IPS-20b (cell line): ENCODE measurements around the gene XAF1.
"Not testable (repeated sequence)": the region's sequence is repeated elsewhere in the genome, so short reads cannot be mapped to it uniquely, and the experiment has no call there.

Source experiments
- H3K27ac ChIP-seq: one replicate; pipeline ENCODE4 v1.5.1; 2013; ENCODE audit warnings: low read length
- H3K27me3 ChIP-seq: 2 replicates; pipeline ENCODE4 v1.6.1; 2013; ENCODE audit warnings: mild to moderate bottlenecking, low read length, inconsistent platforms; ENCODE audit not compliant: insufficient read depth
- H3K36me3 ChIP-seq: 2 replicates; pipeline ENCODE4 v1.6.1; 2013; ENCODE audit warnings: low read depth, mild to moderate bottlenecking, inconsistent platforms, low read length, moderate library complexity; ENCODE audit not compliant: insufficient read depth
- H3K4me1 ChIP-seq: 2 replicates; pipeline ENCODE4 v1.6.1; 2013; ENCODE audit warnings: mild to moderate bottlenecking, control low read depth, inconsistent platforms, low read length, moderate library complexity; ENCODE audit not compliant: insufficient read depth
- H3K4me3 ChIP-seq: 2 replicates; pipeline ENCODE4 v1.5.1; 2013; ENCODE audit warnings: mild to moderate bottlenecking, low read length, inconsistent platforms
- H3K9ac ChIP-seq: 2 replicates; pipeline ENCODE4 v1.6.1; 2013; ENCODE audit warnings: low read depth, mild to moderate bottlenecking, inconsistent platforms, low read length, moderate library complexity
- H3K9me3 ChIP-seq: 2 replicates; pipeline ENCODE4 v1.6.1; 2013; ENCODE audit warnings: mild to moderate bottlenecking, low read depth, low read length, inconsistent platforms; ENCODE audit not compliant: insufficient read depth

Gene XAF1

GRCh38 chr17:6815775-6816174 is 59.9 kb downstream of the XAF1 start:
- Histone ChIP-seq H3K4me1 (no peaks in the 10 kb centered on the region), H3K9me3 (no peaks in the 10 kb centered on the region; the same call in 1 of the 2 replicates), H3K4me3 (no peak overlapping the region), H3K9ac (no peak overlapping the region), H3K27me3 (peaks cover 9% of the 10 kb centered on the region), H3K27ac (no peak overlapping the region), H3K36me3 (no peaks in the 10 kb centered on the region)

GRCh38 chr17:6816368-6816767 is 60.5 kb downstream of the XAF1 start:
- H3K27me3 ChIP-seq, H3K9me3 ChIP-seq, H3K27ac ChIP-seq, H3K4me3 ChIP-seq, H3K9ac ChIP-seq, H3K36me3 ChIP-seq, H3K4me1 ChIP-seq: not testable (repeated sequence)

GRCh38 chr17:6818938-6819337 is 63.1 kb downstream of the XAF1 start:
- Histone ChIP-seq H3K9me3 (no peaks in the 10 kb centered on the region; the same call in 1 of the 2 replicates), H3K4me1 (no peaks in the 10 kb centered on the region), H3K4me3 (no peak overlapping the region), H3K27me3 (peaks cover 9% of the 10 kb centered on the region), H3K27ac (no peak overlapping the region), H3K36me3 (no peaks in the 10 kb centered on the region), H3K9ac (no peak overlapping the region)

- no peaks in the 10 kb centered on the region for H3K4me1 ChIP-seq
Observed at GRCh38 chr17:6823011-6823442, 67.2 kb downstream of the XAF1 start.

More at GRCh38 chr17:6823011-6823442, 67.2 kb downstream of the XAF1 start:
- Histone ChIP-seq H3K36me3 (no peaks in the 10 kb centered on the region), H3K9me3 (no peaks in the 10 kb centered on the region), H3K27ac (no peak overlapping the region), H3K4me3 (no peak overlapping the region), H3K27me3 (peaks cover 4% of the 10 kb centered on the region), H3K9ac (no peak overlapping the region)
